Skeletal muscle satellite cell (primary cell): ENCODE measurements around the gene SLC27A1.

Source experiments
- H3K27me3 ChIP-seq: 2 replicates; pipeline ENCODE4 v1.7.0; 2013; ENCODE audit warnings: low read length; ENCODE audit not compliant: control insufficient read depth, insufficient read depth
- H3K36me3 ChIP-seq: 2 replicates; pipeline ENCODE4 v1.7.0; 2013; ENCODE audit warnings: mild to moderate bottlenecking, control low read depth, low read length; ENCODE audit not compliant: insufficient read depth
- H3K4me1 ChIP-seq: 2 replicates; pipeline ENCODE4 v1.7.0; 2013; ENCODE audit warnings: low read length; ENCODE audit not compliant: control insufficient read depth, insufficient read depth
- H3K4me2 ChIP-seq: 2 replicates; pipeline ENCODE4 v1.7.0; 2013; ENCODE audit warnings: mild to moderate bottlenecking, low read length
- H3K4me3 ChIP-seq: 2 replicates; pipeline ENCODE4 v1.7.0; 2013; ENCODE audit warnings: low read length
- H3K9ac ChIP-seq: 2 replicates; pipeline ENCODE4 v1.7.0; 2013; ENCODE audit warnings: mild to moderate bottlenecking, low read depth, low read length, moderate library complexity
- H3K9me3 ChIP-seq: replicated peaks from 2 replicates; pipeline ENCODE4 v1.7.0; 2013; ENCODE audit warnings: mild to moderate bottlenecking, control low read depth, low read length

The SLC27A1 gene

DNA sequence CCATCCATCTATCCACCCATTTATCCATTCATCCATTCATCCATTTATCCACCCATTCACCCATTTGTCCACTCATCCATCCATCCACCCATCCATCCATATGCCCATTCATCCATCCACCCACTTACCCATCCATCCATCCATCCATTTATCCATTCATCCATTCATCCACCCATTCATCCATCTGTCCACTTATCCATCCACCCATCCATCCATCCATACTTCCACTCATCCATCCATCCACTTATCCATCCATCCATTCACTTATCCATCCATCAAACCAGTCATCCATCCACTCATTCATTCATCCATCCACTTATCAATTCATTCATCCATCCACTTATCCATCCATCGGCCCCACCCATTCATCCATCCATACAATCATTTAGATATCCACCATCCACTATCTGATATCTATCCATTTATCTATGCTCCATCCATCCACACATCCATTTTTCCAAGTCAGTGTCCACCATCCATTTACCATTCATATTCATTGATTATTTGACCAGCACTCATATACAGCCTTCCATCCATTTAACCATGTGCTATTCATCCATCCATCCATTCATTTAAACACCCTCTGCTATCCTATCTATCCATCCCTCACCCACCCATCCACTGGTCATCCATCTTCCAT lies 24.7 kb upstream of the SLC27A1 start:
- peaks cover 5% of the 10 kb centered on the region for H3K9me3 ChIP-seq
- no peak overlapping the region for H3K4me2 ChIP-seq
- H3K27me3 ChIP-seq, result peaks cover 19% of the 10 kb centered on the region
- no peak overlapping the region for H3K4me3 ChIP-seq
- H3K4me1 ChIP-seq, result no peaks in the 10 kb centered on the region
- no peak overlapping the region for H3K9ac ChIP-seq
- H3K36me3 ChIP-seq, result no peaks in the 10 kb centered on the region

GRCh38 chr19:17447704-17448130 lies 22.6 kb upstream of the SLC27A1 start:
- no peaks in the 10 kb centered on the region for H3K36me3 ChIP-seq
- peak overlapping the region; percentile 74 for H3K4me2 ChIP-seq
- no peaks in the 10 kb centered on the region for H3K9me3 ChIP-seq
- H3K27me3 ChIP-seq, result peaks cover 25% of the 10 kb centered on the region
- H3K4me3 ChIP-seq, result peak overlapping the region; percentile 59
- H3K4me1 ChIP-seq, result no peaks in the 10 kb centered on the region
- H3K9ac ChIP-seq, result no peak overlapping the region

DNA sequence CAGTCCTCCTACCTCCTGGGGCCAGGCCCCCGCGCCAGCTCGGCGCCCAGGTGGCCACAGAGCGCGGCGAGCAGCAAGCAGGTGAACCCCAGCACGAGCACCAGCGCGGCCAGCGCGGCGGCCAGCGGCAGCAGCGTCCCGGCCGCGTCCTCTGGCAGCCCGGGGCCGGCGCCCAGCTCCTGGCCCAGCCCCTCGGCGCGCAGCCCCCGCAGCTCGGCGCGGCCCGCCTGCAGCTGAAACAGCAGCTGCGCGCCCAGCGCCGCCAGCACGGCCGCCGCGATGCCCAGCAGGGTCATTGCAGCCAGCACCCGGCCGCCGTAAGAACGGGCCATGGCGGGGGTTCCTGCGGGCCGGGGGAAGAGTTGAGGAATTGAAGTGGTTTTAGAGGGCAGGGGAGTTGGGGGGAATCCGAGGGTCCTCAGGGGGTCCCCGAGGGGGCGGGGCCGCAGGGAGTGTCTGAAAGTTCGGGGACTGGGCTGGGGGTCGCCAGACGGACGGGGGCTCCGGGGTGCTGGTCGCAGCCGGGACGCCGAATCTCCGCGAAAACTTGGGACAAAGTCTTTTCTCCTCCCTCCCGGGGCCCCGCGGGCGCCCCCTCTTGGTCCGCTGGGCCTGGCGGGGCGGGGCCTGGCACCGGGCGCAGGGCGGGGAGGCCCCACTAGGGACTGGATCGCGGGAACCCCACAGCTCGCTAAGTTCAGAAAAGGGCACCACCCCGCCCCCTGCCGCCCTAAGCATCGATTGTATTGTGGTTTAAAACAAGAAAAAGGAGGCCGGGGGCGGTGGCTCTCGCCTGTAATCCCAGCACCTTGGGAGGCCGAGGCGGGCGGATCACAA lies 22.0 kb upstream of the SLC27A1 start, which contains the start of gene TMEM221:
Gene TMEM221 (minus strand): TSS at position 538 of the 837 bp plus-strand sequence. CDS start 206 bp downstream, at position 332.
- peak within 1 kb of the TSS; percentile 74 for H3K4me2 ChIP-seq
- H3K9ac ChIP-seq, result no peak within 1 kb of the TSS
- H3K9me3 ChIP-seq, result no peaks in the 10 kb centered on the region
- peaks cover 25% of the 10 kb centered on the region for H3K27me3 ChIP-seq
- no peaks in the 10 kb centered on the region for H3K4me1 ChIP-seq
- peak within 1 kb of the TSS; percentile 59 for H3K4me3 ChIP-seq
- no peaks in the 10 kb centered on the region for H3K36me3 ChIP-seq

GRCh38 chr19:17450264-17451075 lies 19.9 kb upstream of the SLC27A1 start:
- H3K4me1 ChIP-seq, result no peaks in the 10 kb centered on the region
- no peak overlapping the region for H3K9ac ChIP-seq
- H3K36me3 ChIP-seq, result no peaks in the 10 kb centered on the region
- peaks cover 40% of the 10 kb centered on the region for H3K27me3 ChIP-seq
- H3K9me3 ChIP-seq, result no peaks in the 10 kb centered on the region
- no peak overlapping the region for H3K4me3 ChIP-seq
- H3K4me2 ChIP-seq, result no peak overlapping the region

DNA sequence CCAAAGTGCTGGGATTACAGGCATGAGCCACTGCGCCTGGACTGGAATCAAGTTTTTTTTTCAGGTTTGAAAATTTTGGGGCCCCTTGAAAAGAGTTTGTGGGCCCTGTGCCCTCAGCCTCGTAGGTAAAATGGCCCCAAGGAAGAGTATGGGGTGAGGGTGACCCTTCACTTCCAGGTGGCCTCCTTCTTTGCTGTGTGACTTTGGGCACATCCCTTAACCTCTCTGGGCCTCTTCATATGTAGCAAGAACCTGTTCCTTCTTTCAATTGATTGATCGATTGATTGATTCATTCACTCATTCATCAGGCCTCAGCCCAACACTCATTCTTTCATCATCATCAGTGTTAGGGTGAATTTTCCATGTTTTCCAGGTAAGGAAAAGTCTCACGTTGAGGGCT lies 18.5 kb upstream of the SLC27A1 start:
- H3K4me2 ChIP-seq, result no peak overlapping the region
- no peaks in the 10 kb centered on the region for H3K36me3 ChIP-seq
- H3K4me3 ChIP-seq, result no peak overlapping the region
- no peaks in the 10 kb centered on the region for H3K4me1 ChIP-seq
- no peak overlapping the region for H3K9ac ChIP-seq
- H3K27me3 ChIP-seq, result peaks cover 46% of the 10 kb centered on the region
- H3K9me3 ChIP-seq, result no peaks in the 10 kb centered on the region

GRCh38 chr19:17454576-17455071 lies 15.7 kb upstream of the SLC27A1 start:
- H3K27me3 ChIP-seq, result peaks cover 55% of the 10 kb centered on the region
- H3K4me2 ChIP-seq, result no peak overlapping the region
- H3K4me1 ChIP-seq, result no peaks in the 10 kb centered on the region
- no peaks in the 10 kb centered on the region for H3K9me3 ChIP-seq
- H3K4me3 ChIP-seq, result no peak overlapping the region
- no peak overlapping the region for H3K9ac ChIP-seq
- H3K36me3 ChIP-seq, result no peaks in the 10 kb centered on the region

- no peak overlapping the region for H3K4me3 ChIP-seq
- no peaks in the 10 kb centered on the region for H3K36me3 ChIP-seq
- H3K4me1 ChIP-seq, result no peaks in the 10 kb centered on the region
- H3K4me2 ChIP-seq, result no peak overlapping the region
- no peaks in the 10 kb centered on the region for H3K9me3 ChIP-seq
- peaks cover 58% of the 10 kb centered on the region for H3K27me3 ChIP-seq
- no peak overlapping the region for H3K9ac ChIP-seq
Observed at GRCh38 chr19:17455308-17456123, 14.8 kb upstream of the SLC27A1 start.

GRCh38 chr19:17456127-17456526 lies 14.2 kb upstream of the SLC27A1 start:
- H3K36me3 ChIP-seq, result no peaks in the 10 kb centered on the region
- H3K27me3 ChIP-seq, result peaks cover 62% of the 10 kb centered on the region
- no peak overlapping the region for H3K9ac ChIP-seq
- H3K4me1 ChIP-seq, result no peaks in the 10 kb centered on the region
- H3K9me3 ChIP-seq, result no peaks in the 10 kb centered on the region
- no peak overlapping the region for H3K4me2 ChIP-seq
- no peak overlapping the region for H3K4me3 ChIP-seq

GRCh38 chr19:17457616-17458015 lies 12.7 kb upstream of the SLC27A1 start:
- H3K4me1 ChIP-seq, result no peaks in the 10 kb centered on the region
- H3K9me3 ChIP-seq, result no peaks in the 10 kb centered on the region
- H3K36me3 ChIP-seq, result no peaks in the 10 kb centered on the region
- no peak overlapping the region for H3K9ac ChIP-seq
- no peak overlapping the region for H3K4me2 ChIP-seq
- H3K4me3 ChIP-seq, result no peak overlapping the region
- H3K27me3 ChIP-seq, result peaks cover 57% of the 10 kb centered on the region

GRCh38 chr19:17458970-17459369 lies 11.4 kb upstream of the SLC27A1 start:
- Histone ChIP-seq H3K36me3 (no peaks in the 10 kb centered on the region), H3K4me3 (no peak overlapping the region), H3K4me1 (no peaks in the 10 kb centered on the region), H3K4me2 (no peak overlapping the region), H3K27me3 (peaks cover 53% of the 10 kb centered on the region), H3K9ac (no peak overlapping the region), H3K9me3 (no peaks in the 10 kb centered on the region)
